KBM-7 (cell line): ENCODE data around the gene CNTN2.

Experiments
- DNase-seq: peaks from one replicate; pipeline ENCODE4 v3.0.0-alpha.2; 2015
- in situ Hi-C: fragments of 300-500 bp; cut with MboI; formaldehyde crosslinking; loops from 2 replicates; pipeline ENCODE4 v1.14.3; 2020; ENCODE audit warnings: low sequenced_read_pairs, low pct_unique_long_range_greater_than_20kb, mixed read lengths

The CNTN2 gene

GRCh38 chr1:205042911-205043806 lies at the start of gene CNTN2:
Gene CNTN2 (plus strand): TSS chr1:205043212. CDS start chr1:205053186, 9,974 bp downstream.
- in situ Hi-C loops = no loop called here
- DNase-seq = no peak

GRCh38 chr1:204994086-204994862 lies 48.7 kb upstream of the CNTN2 start:
- no peak for DNase-seq
- in situ Hi-C loops = no loop called here

GRCh38 chr1:204996981-204997380 lies 46.0 kb upstream of the CNTN2 start:
- no peak for DNase-seq
- in situ Hi-C loops = no loop called here

GRCh38 chr1:204997591-204998355 lies 45.2 kb upstream of the CNTN2 start:
- DNase-seq = no peak
- in situ Hi-C loops = no loop called here

GRCh38 chr1:205001162-205001561 lies 41.9 kb upstream of the CNTN2 start:
- DNase-seq = no peak
- in situ Hi-C loops = no loop called here

GRCh38 chr1:205002705-205003104 lies 40.3 kb upstream of the CNTN2 start:
- in situ Hi-C loops = no loop called here

GRCh38 chr1:205003358-205004131 lies 39.5 kb upstream of the CNTN2 start:
- in situ Hi-C loops = no loop called here
- DNase-seq = no peak

More at GRCh38 chr1:205002705-205003104, 40.3 kb upstream of the CNTN2 start:
- no peak for DNase-seq

- no peak for DNase-seq
- in situ Hi-C loops = no loop called here
Observed at GRCh38 chr1:205004351-205004750, 38.7 kb upstream of the CNTN2 start.

- in situ Hi-C loops = no loop called here
- DNase-seq = no peak
Observed at GRCh38 chr1:205008896-205009295, 34.1 kb upstream of the CNTN2 start.

GRCh38 chr1:205009670-205010069 lies 33.3 kb upstream of the CNTN2 start:
- in situ Hi-C loops = no loop called here
- no peak for DNase-seq

- DNase-seq = no peak
- in situ Hi-C loops = no loop called here
Observed at GRCh38 chr1:205012391-205013140, 30.4 kb upstream of the CNTN2 start.

GRCh38 chr1:205013683-205014367 lies 29.2 kb upstream of the CNTN2 start:
- in situ Hi-C loops = no loop called here
- DNase-seq = peak; percentile 86

- no peak for DNase-seq
- in situ Hi-C loops = no loop called here
Observed at GRCh38 chr1:205014783-205015182, 28.2 kb upstream of the CNTN2 start.

GRCh38 chr1:205015241-205015640 lies 27.8 kb upstream of the CNTN2 start:
- no peak for DNase-seq
- in situ Hi-C loops = no loop called here

- DNase-seq = no peak
- in situ Hi-C loops = no loop called here
Observed at GRCh38 chr1:205016075-205016474, 26.9 kb upstream of the CNTN2 start.

- in situ Hi-C loops = no loop called here
Observed at GRCh38 chr1:205016584-205016983, 26.4 kb upstream of the CNTN2 start.

GRCh38 chr1:205017001-205017400 lies 26.0 kb upstream of the CNTN2 start:
- in situ Hi-C loops = no loop called here
- no peak for DNase-seq

More at GRCh38 chr1:205016584-205016983, 26.4 kb upstream of the CNTN2 start:
- no peak for DNase-seq

GRCh38 chr1:205017766-205018165 lies 25.2 kb upstream of the CNTN2 start:
- no peak for DNase-seq
- in situ Hi-C loops = no loop called here
